HEK293 (cell line): ENCODE data around the gene MEX3A.

ENCODE experiments used
- CTCF ChIA-PET: fragments of 350-600 bp; formaldehyde crosslinking; extraction: SDS; loops from one replicate; lab custom pipeline; 2021; ENCODE audit warnings: antibody characterized with exemption; lab: Yijun Ruan, JAX
- POLR2A ChIA-PET: fragments of 300-600 bp; formaldehyde crosslinking; extraction: SDS; loops from one replicate; lab custom pipeline; 2020; ENCODE audit warnings: antibody characterized with exemption, inconsistent platforms; lab: Yijun Ruan, JAX
- H3K27ac ChIP-seq: fragments of 200-500 bp; sonication (Bioruptor generic); 2 replicates; pipeline ENCODE4 v1.5.1; 2014; ENCODE audit warnings: low read depth, low read length, control low read depth, inconsistent platforms; ENCODE audit errors: extremely low read depth
- H3K36me3 ChIP-seq, 2 experiments: fragments of 200-500 bp in 1 of 2; sonication (Bioruptor generic) in 1 of 2; 1 replicate in 1 of 2; 2 replicates in 1 of 2; pipeline ENCODE4 v1.5.1; 2014 to 2017; ENCODE audit warnings: inconsistent platforms in 2 of 2, low read length in 2 of 2; ENCODE audit not compliant: control insufficient read depth in 2 of 2, insufficient read depth in 1 of 2
- H3K4me1 ChIP-seq: fragments of 200-500 bp; sonication (Bioruptor generic); 2 replicates; pipeline ENCODE4 v1.5.1; 2014; ENCODE audit warnings: mild to moderate bottlenecking, low read length, inconsistent platforms; ENCODE audit not compliant: control insufficient read depth, insufficient read depth
- H3K4me3 ChIP-seq: 2 replicates; pipeline ENCODE4 v1.5.1; 2011; ENCODE audit warnings: low read depth, mild to moderate bottlenecking, control low read depth, low read length, moderate library complexity
- H3K9me3 ChIP-seq: fragments of 200-500 bp; sonication (Bioruptor generic); 2 replicates; pipeline ENCODE4 v1.5.1; 2014; ENCODE audit warnings: low read depth, low read length, inconsistent platforms; ENCODE audit not compliant: control insufficient read depth, insufficient read depth
- KLF16 ChIP-seq: fragments of 450-650 bp; formaldehyde crosslinking; IDR thresholded peaks from 2 replicates; pipeline ENCODE4 v1.5.1; 2017; ENCODE audit warnings: missing biosample characterization, missing genetic modification characterization
- KLF8 ChIP-seq: fragments of 450-650 bp; formaldehyde crosslinking; IDR thresholded peaks from 2 replicates; pipeline ENCODE4 v1.5.1; 2016; ENCODE audit warnings: missing biosample characterization, missing genetic modification characterization
- SALL2 ChIP-seq: fragments of 450-650 bp; formaldehyde crosslinking; IDR thresholded peaks from 2 replicates; pipeline ENCODE4 v1.5.0; 2017; ENCODE audit warnings: missing biosample characterization, mild to moderate bottlenecking, missing genetic modification characterization, borderline replicate concordance
- WT1 ChIP-seq: fragments of 450-650 bp; formaldehyde crosslinking; IDR thresholded peaks from 2 replicates; pipeline ENCODE4 v1.5.1; 2016; ENCODE audit warnings: missing biosample characterization, missing genetic modification characterization
- ZNF132 ChIP-seq: fragments of 450-650 bp; formaldehyde crosslinking; IDR thresholded peaks from 2 replicates; pipeline ENCODE4 v1.5.1; 2017; ENCODE audit warnings: missing biosample characterization, missing genetic modification characterization, borderline replicate concordance
- ZNF133 ChIP-seq: fragments of 450-650 bp; formaldehyde crosslinking; IDR thresholded peaks from 2 replicates; pipeline ENCODE4 v1.5.1; 2016; ENCODE audit warnings: missing biosample characterization, missing genetic modification characterization
- ZNF24 ChIP-seq: fragments of 450-650 bp; formaldehyde crosslinking; IDR thresholded peaks from 2 replicates; pipeline ENCODE4 v1.5.1; 2016; ENCODE audit warnings: missing biosample characterization, missing genetic modification characterization
- ZNF341 ChIP-seq: fragments of 450-650 bp; formaldehyde crosslinking; IDR thresholded peaks from 2 replicates; pipeline ENCODE4; 2016; ENCODE audit warnings: low read depth, missing biosample characterization, missing genetic modification characterization
- ZNF366 ChIP-seq: fragments of 450-650 bp; formaldehyde crosslinking; conservative IDR thresholded peaks from 2 replicates; pipeline ENCODE4 v1.5.1; 2016; ENCODE audit warnings: missing biosample characterization, missing genetic modification characterization
- ZNF37A ChIP-seq: fragments of 450-650 bp; IDR thresholded peaks from 2 replicates; pipeline ENCODE4 v1.5.1; 2018; ENCODE audit warnings: missing biosample characterization, missing genetic modification characterization
- ZNF529 ChIP-seq: fragments of 450-650 bp; formaldehyde crosslinking; IDR thresholded peaks from 2 replicates; pipeline ENCODE4 v1.5.1; 2017; ENCODE audit warnings: missing genetic modification characterization, missing biosample characterization; ENCODE audit not compliant: insufficient replicate concordance
- ZNF626 ChIP-seq: fragments of 450-650 bp; sonication (Bioruptor Pico); formaldehyde crosslinking; IDR thresholded peaks from 2 replicates; pipeline ENCODE4 v1.5.1; 2018; ENCODE audit warnings: missing biosample characterization, missing genetic modification characterization, inconsistent platforms
- TF ChIP-seq, protein P1 (sequence below): fragments of 450-650 bp; formaldehyde crosslinking; IDR thresholded peaks from 2 replicates; pipeline ENCODE4 v1.5.1; 2016; ENCODE audit warnings: missing biosample characterization, missing genetic modification characterization
- TF ChIP-seq, protein P2 (sequence below): fragments of 450-650 bp; formaldehyde crosslinking; conservative IDR thresholded peaks from 2 replicates; pipeline ENCODE4 v1.5.1; 2016; ENCODE audit warnings: low read depth, missing biosample characterization, missing genetic modification characterization
- TF ChIP-seq, protein P3 (sequence below): fragments of 450-650 bp; formaldehyde crosslinking; IDR thresholded peaks from 2 replicates; pipeline ENCODE4 v1.5.1; 2017; ENCODE audit warnings: missing biosample characterization, missing genetic modification characterization
- TF ChIP-seq, protein P4 (sequence below): fragments of 450-650 bp; formaldehyde crosslinking; IDR thresholded peaks from 2 replicates; pipeline ENCODE4 v1.5.1; 2016; ENCODE audit warnings: missing biosample characterization, missing genetic modification characterization

MEX3A gene

DNA sequence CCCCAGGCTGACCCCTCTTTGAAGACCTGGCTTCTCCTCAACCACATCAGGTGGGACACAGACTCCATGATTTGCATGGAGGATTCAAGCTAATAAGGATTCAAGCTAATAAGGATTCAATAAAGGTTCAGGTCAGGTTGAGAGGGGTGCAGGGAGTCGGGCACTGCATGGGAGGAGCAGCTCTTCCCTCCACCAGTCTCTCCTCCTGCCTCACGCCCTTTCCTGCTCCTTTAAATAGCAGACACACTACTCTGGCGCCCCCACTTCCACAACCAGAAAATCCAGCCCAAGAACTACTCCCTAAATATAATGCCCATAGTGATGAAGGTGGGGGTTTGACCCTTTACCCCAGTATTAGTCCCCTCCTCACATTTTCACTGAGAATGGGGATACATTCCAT is 7.1 kb downstream of the MEX3A start:
- Histone ChIP-seq H3K4me3 (no peak overlapping the region), H3K36me3 (peaks cover 0 to 26% of the 10 kb centered on the region in 2 experiments; a peak in 1 of 3 replicates), H3K27ac (no peak overlapping the region), H3K4me1 (peaks cover 7% of the 10 kb centered on the region; the same call in 1 of the 2 replicates), H3K9me3 (no peaks in the 10 kb centered on the region)
- ChIA-PET CTCF (interaction anchor here (0.9 to 1.7 kb wide), 3 partner anchors 9 to 50 kb away, joined by 3 to 11 read pairs (median 4); no protein-coding TSS in a partner anchor), POLR2A (interaction anchor here (0.7 kb wide), 1 partner anchor 9 kb away, joined by 3 read pairs; no protein-coding TSS in a partner anchor)
- TF ChIP-seq KLF16 (no peak), WT1 (peak; percentile 51; the same call in 1 of the 2 replicates), ZNF341 (peak; percentile 98), KLF8 (tag by site-specific recombination) (no peak)
- TF ChIP-seq, protein P1, sequence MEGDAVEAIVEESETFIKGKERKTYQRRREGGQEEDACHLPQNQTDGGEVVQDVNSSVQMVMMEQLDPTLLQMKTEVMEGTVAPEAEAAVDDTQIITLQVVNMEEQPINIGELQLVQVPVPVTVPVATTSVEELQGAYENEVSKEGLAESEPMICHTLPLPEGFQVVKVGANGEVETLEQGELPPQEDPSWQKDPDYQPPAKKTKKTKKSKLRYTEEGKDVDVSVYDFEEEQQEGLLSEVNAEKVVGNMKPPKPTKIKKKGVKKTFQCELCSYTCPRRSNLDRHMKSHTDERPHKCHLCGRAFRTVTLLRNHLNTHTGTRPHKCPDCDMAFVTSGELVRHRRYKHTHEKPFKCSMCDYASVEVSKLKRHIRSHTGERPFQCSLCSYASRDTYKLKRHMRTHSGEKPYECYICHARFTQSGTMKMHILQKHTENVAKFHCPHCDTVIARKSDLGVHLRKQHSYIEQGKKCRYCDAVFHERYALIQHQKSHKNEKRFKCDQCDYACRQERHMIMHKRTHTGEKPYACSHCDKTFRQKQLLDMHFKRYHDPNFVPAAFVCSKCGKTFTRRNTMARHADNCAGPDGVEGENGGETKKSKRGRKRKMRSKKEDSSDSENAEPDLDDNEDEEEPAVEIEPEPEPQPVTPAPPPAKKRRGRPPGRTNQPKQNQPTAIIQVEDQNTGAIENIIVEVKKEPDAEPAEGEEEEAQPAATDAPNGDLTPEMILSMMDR (tag by site-specific recombination), result peak; percentile 44; the same call in 1 of the 2 replicates
- TF ChIP-seq, protein P2, sequence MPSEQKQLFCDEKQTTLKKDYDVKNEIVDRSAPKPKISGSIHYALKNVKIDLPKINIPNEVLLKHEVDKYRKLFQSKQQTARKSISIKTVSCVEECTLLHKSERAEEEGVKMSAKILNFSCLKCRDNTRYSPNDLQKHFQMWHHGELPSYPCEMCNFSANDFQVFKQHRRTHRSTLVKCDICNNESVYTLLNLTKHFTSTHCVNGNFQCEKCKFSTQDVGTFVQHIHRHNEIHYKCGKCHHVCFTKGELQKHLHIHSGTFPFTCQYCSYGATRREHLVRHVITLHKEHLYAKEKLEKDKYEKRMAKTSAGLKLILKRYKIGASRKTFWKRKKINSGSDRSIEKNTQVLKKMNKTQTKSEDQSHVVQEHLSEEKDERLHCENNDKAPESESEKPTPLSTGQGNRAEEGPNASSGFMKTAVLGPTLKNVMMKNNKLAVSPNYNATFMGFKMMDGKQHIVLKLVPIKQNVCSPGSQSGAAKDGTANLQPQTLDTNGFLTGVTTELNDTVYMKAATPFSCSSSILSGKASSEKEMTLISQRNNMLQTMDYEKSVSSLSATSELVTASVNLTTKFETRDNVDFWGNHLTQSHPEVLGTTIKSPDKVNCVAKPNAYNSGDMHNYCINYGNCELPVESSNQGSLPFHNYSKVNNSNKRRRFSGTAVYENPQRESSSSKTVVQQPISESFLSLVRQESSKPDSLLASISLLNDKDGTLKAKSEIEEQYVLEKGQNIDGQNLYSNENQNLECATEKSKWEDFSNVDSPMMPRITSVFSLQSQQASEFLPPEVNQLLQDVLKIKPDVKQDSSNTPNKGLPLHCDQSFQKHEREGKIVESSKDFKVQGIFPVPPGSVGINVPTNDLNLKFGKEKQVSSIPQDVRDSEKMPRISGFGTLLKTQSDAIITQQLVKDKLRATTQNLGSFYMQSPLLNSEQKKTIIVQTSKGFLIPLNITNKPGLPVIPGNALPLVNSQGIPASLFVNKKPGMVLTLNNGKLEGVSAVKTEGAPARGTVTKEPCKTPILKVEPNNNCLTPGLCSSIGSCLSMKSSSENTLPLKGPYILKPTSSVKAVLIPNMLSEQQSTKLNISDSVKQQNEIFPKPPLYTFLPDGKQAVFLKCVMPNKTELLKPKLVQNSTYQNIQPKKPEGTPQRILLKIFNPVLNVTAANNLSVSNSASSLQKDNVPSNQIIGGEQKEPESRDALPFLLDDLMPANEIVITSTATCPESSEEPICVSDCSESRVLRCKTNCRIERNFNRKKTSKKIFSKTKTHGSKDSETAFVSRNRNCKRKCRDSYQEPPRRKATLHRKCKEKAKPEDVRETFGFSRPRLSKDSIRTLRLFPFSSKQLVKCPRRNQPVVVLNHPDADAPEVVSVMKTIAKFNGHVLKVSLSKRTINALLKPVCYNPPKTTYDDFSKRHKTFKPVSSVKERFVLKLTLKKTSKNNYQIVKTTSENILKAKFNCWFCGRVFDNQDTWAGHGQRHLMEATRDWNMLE, result no peak
- TF ChIP-seq, protein P3, sequence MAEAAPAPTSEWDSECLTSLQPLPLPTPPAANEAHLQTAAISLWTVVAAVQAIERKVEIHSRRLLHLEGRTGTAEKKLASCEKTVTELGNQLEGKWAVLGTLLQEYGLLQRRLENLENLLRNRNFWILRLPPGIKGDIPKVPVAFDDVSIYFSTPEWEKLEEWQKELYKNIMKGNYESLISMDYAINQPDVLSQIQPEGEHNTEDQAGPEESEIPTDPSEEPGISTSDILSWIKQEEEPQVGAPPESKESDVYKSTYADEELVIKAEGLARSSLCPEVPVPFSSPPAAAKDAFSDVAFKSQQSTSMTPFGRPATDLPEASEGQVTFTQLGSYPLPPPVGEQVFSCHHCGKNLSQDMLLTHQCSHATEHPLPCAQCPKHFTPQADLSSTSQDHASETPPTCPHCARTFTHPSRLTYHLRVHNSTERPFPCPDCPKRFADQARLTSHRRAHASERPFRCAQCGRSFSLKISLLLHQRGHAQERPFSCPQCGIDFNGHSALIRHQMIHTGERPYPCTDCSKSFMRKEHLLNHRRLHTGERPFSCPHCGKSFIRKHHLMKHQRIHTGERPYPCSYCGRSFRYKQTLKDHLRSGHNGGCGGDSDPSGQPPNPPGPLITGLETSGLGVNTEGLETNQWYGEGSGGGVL (tag by site-specific recombination), result no peak

DNA sequence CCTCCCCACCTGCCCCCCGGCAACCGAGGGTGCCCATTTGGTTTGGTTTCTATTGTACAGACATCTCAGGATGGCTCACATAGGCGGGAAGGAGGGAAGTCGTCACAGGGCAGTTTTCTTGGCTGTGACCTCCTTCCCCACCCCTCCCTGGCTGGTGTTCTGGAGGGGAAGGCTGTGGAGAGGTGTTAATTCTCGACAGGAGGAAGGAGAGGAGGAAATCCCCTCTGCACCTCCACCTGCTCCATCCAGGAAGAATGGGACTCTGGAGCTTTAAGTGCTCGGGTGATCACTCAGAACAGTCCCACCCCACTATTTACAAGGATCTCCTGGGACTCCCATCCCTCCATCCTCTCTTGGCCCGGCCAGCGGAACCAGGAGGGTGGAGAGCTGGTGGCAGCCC is 7.6 kb downstream of the MEX3A start:
- no peak overlapping the region for H3K4me3 ChIP-seq
- H3K27ac ChIP-seq, result no peak overlapping the region
- H3K36me3 ChIP-seq, result peaks cover 0 to 26% of the 10 kb centered on the region in 2 experiments; a peak in 1 of 3 replicates
- POLR2A ChIA-PET, result interaction anchor here (0.7 kb wide), 1 partner anchor 8 kb away, joined by 3 read pairs; no protein-coding TSS in a partner anchor
- CTCF ChIA-PET, result interaction anchor here (1.4 to 1.7 kb wide), 2 partner anchors 9 to 50 kb away, joined by 3 to 11 read pairs; no protein-coding TSS in a partner anchor
- TF ChIP-seq, protein P4, sequence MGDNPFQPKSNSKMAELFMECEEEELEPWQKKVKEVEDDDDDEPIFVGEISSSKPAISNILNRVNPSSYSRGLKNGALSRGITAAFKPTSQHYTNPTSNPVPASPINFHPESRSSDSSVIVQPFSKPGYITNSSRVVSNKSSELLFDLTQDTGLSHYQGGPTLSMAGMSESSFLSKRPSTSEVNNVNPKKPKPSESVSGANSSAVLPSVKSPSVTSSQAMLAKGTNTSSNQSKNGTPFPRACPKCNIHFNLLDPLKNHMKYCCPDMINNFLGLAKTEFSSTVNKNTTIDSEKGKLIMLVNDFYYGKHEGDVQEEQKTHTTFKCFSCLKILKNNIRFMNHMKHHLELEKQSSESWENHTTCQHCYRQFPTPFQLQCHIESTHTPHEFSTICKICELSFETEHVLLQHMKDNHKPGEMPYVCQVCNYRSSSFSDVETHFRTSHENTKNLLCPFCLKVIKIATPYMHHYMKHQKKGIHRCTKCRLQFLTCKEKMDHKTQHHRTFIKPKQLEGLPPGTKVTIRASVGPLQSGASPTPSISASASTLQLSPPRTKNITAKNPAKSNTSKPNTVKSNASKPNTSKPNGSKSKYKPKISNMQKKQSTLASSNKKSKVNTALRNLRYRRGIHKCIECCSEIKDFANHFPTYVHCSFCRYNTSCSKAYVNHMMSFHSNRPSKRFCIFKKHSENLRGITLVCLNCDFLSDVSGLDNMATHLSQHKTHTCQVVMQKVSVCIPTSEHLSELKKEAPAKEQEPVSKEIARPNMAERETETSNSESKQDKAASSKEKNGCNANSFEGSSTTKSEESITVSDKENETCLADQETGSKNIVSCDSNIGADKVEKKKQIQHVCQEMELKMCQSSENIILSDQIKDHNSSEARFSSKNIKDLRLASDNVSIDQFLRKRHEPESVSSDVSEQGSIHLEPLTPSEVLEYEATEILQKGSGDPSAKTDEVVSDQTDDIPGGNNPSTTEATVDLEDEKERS (tag by site-specific recombination), result no peak
- TF ChIP-seq ZNF529 (no peak), ZNF37A (tag by site-specific recombination) (no peak), ZNF132 (tag by site-specific recombination) (no peak), ZNF133 (no peak), ZNF24 (tag by site-specific recombination) (no peak), SALL2 (no peak), ZNF366 (tag by site-specific recombination) (0 out of 2 replicates have a peak, but pooled peaks have one; percentile 20), ZNF626 (tag by site-specific recombination) (no peak)
- TF ChIP-seq, all 188 proteins: peak for 1
- Histone ChIP-seq H3K4me1 (peaks cover 7% of the 10 kb centered on the region; the same call in 1 of the 2 replicates), H3K9me3 (no peaks in the 10 kb centered on the region)
